HepG2 (cell line): ENCODE measurements around the gene SSC4D. TPM values are rescaled to one million over a fixed set of nuclear protein-coding genes. Genes with fewer than 3 reads are reported as not detected.
A peak's percentile ranks its signal among the peaks of the same experiment; 100 is the strongest.

Experiments
- AGO1 ChIP-seq: fragments of 200-400 bp; formaldehyde crosslinking; IDR thresholded peaks from 2 replicates; pipeline ENCODE4 v1.6.1; 2017; ENCODE audit warnings: mild to moderate bottlenecking, low read depth, low read length, moderate library complexity; ENCODE audit not compliant: poor library complexity, severe bottlenecking
- ASH2L ChIP-seq: fragments of 300-600, 200-600 bp; sonication (generic); IDR thresholded peaks from 2 replicates; pipeline ENCODE4 v1.7.0; 2017; ENCODE audit warnings: low read depth, mild to moderate bottlenecking, moderate library complexity, mixed read lengths, low read length; ENCODE audit not compliant: insufficient read length
- ATF7 ChIP-seq, 2 experiments: fragments of 450-650 bp in 1 of 2; sonication (generic) in 1 of 2; formaldehyde crosslinking in 1 of 2; IDR thresholded peaks; 2 replicates each; pipeline versions ENCODE4 v1.4.0 to v1.6.1; 2016 to 2020; ENCODE audit warnings: antibody characterized with exemption in 1 of 2, mild to moderate bottlenecking in 1 of 2, missing genetic modification reagents in 1 of 2
- BCL6 ChIP-seq: IDR thresholded peaks from 2 replicates; pipeline ENCODE4 v1.6.1; 2016; ENCODE audit warnings: missing genetic modification reagents, missing compliant biosample characterization
- KDM4B ChIP-seq: sonication (generic); formaldehyde crosslinking; IDR thresholded peaks from 2 replicates; pipeline ENCODE4 v1.4.0; 2020; ENCODE audit warnings: missing genetic modification reagents
- MXD3 ChIP-seq: IDR thresholded peaks from 2 replicates; pipeline ENCODE4 v1.6.1; 2016; ENCODE audit warnings: mild to moderate bottlenecking, missing biosample characterization, missing genetic modification reagents
- POLR2A ChIP-seq, 2 experiments: IDR thresholded peaks; 2 replicates each; pipeline ENCODE4 v1.6.1; 2011; ENCODE audit warnings: low read depth in 2 of 2, low read length in 2 of 2, mild to moderate bottlenecking in 1 of 2, moderate library complexity in 1 of 2; ENCODE audit not compliant: insufficient read depth in 1 of 2
- PPARG ChIP-seq: conservative IDR thresholded peaks from 2 replicates; pipeline ENCODE4 v1.6.1; 2016; ENCODE audit warnings: missing biosample characterization, missing genetic modification reagents
- PREB ChIP-seq: sonication (generic); formaldehyde crosslinking; IDR thresholded peaks from 2 replicates; pipeline ENCODE4 v1.4.0; 2020; ENCODE audit warnings: missing genetic modification reagents
- ZBTB34 ChIP-seq: sonication (generic); formaldehyde crosslinking; IDR thresholded peaks from 2 replicates; pipeline ENCODE4 v1.8.0; 2022; ENCODE audit warnings: mild to moderate bottlenecking, missing genetic modification reagents
- ZBTB8A ChIP-seq: sonication (generic); formaldehyde crosslinking; IDR thresholded peaks from 2 replicates; pipeline ENCODE4 v1.4.0; 2020; ENCODE audit warnings: mild to moderate bottlenecking, low read depth, missing genetic modification reagents, borderline replicate concordance
- ZGPAT ChIP-seq: IDR thresholded peaks from 2 replicates; pipeline ENCODE4 v1.6.1; 2016; ENCODE audit warnings: mild to moderate bottlenecking
- ZNF18 ChIP-seq: sonication (generic); formaldehyde crosslinking; IDR thresholded peaks from 2 replicates; pipeline ENCODE4 v1.8.0; 2022; ENCODE audit warnings: mild to moderate bottlenecking, missing genetic modification reagents; ENCODE audit not compliant: insufficient replicate concordance
- ZNF30 ChIP-seq: sonication (generic); formaldehyde crosslinking; IDR thresholded peaks from 2 replicates; pipeline ENCODE4 v1.5.0; 2020; ENCODE audit warnings: mild to moderate bottlenecking, missing genetic modification reagents
- ZNF441 ChIP-seq: sonication (generic); formaldehyde crosslinking; IDR thresholded peaks from 2 replicates; pipeline ENCODE4 v1.7.0; 2021; ENCODE audit warnings: missing genetic modification reagents, borderline replicate concordance
- ZNF564 ChIP-seq: sonication (generic); formaldehyde crosslinking; IDR thresholded peaks from 2 replicates; pipeline ENCODE4 v1.8.1; 2023; ENCODE audit warnings: mild to moderate bottlenecking, missing genetic modification reagents
- ZNF598 ChIP-seq: sonication (generic); formaldehyde crosslinking; IDR thresholded peaks from 2 replicates; pipeline ENCODE4 v1.5.1; 2020; ENCODE audit warnings: mild to moderate bottlenecking, missing genetic modification reagents, borderline replicate concordance
- polyA plus RNA-seq, 8 experiments: library from polyadenylated mRNA; depleted of rRNA in 3 of 8; stranded (reverse) in 7 of 8; unstranded in 1 of 8; fragments of >200 nt; fragmentation: Illumina TruSeq in 4 of 8; extraction: Trizol in 4 of 8; gene quantifications; 2 replicates each; pipeline versions ENCODE4 v1.2.1 to v1.2.3, GENCODE V29; 2011 to 2016; ENCODE audit warnings: low read depth in 4 of 8, missing spikeins in 1 of 8, mixed read lengths in 1 of 8; ENCODE audit not compliant: insufficient read depth in 1 of 8
- total RNA-seq, 5 experiments: library from RNA; depleted of rRNA; stranded (reverse); fragments of >200 nt; fragmentation: Illumina TruSeq; extraction: Trizol; gene quantifications; 2 replicates each; pipeline ENCODE4 v1.2.3, GENCODE V29; 2016; ENCODE audit warnings: low read depth in 1 of 5

Gene SSC4D
- total and polyA plus RNA-seq, 2 of the 13 experiments (the other 11 are each of a cell fraction or from before 2014, with no cell fraction given) = 33.3 to 63.8 TPM

- TF ChIP-seq PREB (no peak), ZNF18 (peak; percentile 89), ZNF598 (peak; percentile 34; the same call in 1 of the 2 replicates), ZBTB34 (CRISPR knock-in tag) (no peak), ZNF441 (CRISPR knock-in tag) (peak; percentile 79; the same call in 1 of the 2 replicates), BCL6 (CRISPR knock-in tag) (no peak; the same call in 1 of the 2 replicates), PPARG (CRISPR knock-in tag) (no peak), AGO1 (peak; percentile 87), ASH2L (peak; percentile 81), KDM4B (CRISPR knock-in tag) (no peak), ZGPAT (CRISPR knock-in tag) (peak; percentile 80; the same call in 1 of the 2 replicates), ZNF564 (CRISPR knock-in tag) (no peak), ATF7 (IDR thresholded peaks at IDR 0.05) (no peak), ATF7 (CRISPR knock-in tag; IDR thresholded peaks at IDR 0.05) (no peak), ZNF30 (CRISPR knock-in tag) (no peak), POLR2A (IDR thresholded peaks at IDR 0.05; ENCODE audit: insufficient read depth in 1 of 2, low read depth in 2 of 2, low read length in 2 of 2) (peak; percentile 54 to 91), ZBTB8A (CRISPR knock-in tag) (0 out of 2 replicates have a peak, but pooled peaks have one; percentile 49), MXD3 (peak; percentile 86; the same call in 1 of the 2 replicates)
Measured at GRCh38 chr7:76393116-76394031, 16.1 kb downstream of the SSC4D start (continued).
